GM19239 (cell line): Measurements from ENCODE around the gene NTPCR.
"Not testable (repeated sequence)": the region's sequence is repeated elsewhere in the genome, so short reads cannot be mapped to it uniquely, and the experiment has no call there.

Experiments used
- DNase-seq: peaks from one replicate; pipeline ENCODE4 v3.0.0; 2011; ENCODE audit warnings: low spot score; ENCODE audit not compliant: insufficient read length
- FAIRE-seq: peaks from 2 replicates; lab custom pipeline; 2011; peaks lifted over from hg19 to GRCh38; lab: Jason Lieb, UNC

The NTPCR gene

DNA sequence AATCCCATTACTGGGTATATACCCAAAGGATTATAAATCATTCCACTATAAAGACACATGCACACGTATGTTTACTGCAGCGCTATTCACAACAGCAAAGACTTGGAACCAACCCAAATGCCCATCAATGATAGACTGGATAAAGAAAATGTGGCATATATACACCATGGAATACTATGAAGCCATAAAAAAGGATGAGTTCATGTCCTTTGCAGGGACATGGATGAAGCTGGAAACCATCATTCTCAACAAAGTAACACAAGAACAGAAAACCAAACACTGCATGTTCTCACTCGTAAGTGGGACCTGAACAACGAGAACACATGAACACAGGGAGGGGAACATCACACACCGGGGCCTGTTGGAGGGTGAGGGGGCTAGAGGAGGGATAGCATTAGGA, 53.2 kb downstream of the NTPCR start:
- not testable (repeated sequence) for DNase-seq, FAIRE-seq

GRCh38 chr1:233004451-233004850, 54.0 kb downstream of the NTPCR start:
- FAIRE-seq (no peak), DNase-seq (no peak)

DNA sequence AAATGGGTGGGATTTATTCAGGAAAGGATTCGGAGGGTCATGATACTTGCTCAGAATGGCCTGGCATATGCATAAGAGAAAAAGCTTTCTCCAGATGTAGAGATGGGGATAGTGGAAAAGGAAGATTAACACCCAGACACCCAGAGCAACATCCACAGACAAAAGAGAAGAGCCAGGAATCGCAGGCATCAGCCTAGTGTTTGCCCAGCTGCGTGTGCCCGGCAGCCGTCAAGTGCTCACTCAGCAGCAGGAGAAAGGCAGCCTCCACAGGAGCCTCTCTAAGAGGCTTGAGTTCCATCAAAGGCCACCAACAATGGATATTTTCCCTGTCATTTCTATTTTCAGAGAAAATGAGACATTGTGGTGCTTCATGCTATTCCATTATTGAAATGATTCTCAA, 54.7 kb downstream of the NTPCR start:
- FAIRE-seq: no peak

GRCh38 chr1:233005703-233006102, 55.3 kb downstream of the NTPCR start:
- no peak for FAIRE-seq
- DNase-seq: no peak

More for the DNA sequence above, 54.7 kb downstream of the NTPCR start:
- DNase-seq: no peak

DNA sequence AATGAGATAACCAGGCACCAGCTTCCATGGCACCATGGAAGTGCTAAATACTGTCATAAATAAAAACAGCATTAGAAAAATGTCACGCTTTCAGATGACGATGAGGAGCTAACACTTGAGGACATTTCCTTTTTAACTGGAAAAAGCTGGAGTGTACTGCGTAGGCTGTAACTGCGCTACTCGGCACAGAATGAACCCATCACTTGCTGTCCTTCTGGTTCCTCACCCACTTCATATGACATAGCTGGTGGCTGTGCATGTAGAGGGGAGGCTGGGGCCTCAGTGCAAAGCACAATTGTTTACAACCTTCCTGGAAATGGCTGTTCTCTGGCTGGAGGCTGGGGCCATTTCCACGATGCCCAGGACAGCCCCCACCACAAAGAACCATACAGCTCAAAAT, 55.7 kb downstream of the NTPCR start:
- FAIRE-seq: no peak
- no peak for DNase-seq

- DNase-seq (no peak), FAIRE-seq (no peak)
These were observed 56.1 kb downstream of the NTPCR start for GRCh38 chr1:233006541-233006973.

DNA sequence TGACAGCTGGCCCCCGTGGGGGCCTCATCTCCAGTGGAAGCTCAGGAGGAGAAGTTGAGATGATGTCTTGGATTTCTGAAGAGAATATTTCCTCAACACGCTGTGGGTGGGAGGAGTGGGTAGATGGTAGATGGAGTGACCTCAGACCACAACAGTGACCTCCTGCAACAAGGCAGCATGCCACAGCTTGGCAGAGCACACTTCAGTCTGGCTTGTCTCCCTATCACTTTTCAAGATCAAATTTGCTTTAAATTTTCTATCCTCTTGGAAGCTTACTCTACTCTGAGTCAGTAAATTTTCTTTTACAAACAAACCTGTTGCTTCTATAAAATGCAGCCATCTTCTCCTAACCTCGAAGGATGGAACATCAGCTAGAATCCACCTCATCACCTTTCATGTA, 59.7 kb downstream of the NTPCR start:
- no peak for FAIRE-seq

DNA sequence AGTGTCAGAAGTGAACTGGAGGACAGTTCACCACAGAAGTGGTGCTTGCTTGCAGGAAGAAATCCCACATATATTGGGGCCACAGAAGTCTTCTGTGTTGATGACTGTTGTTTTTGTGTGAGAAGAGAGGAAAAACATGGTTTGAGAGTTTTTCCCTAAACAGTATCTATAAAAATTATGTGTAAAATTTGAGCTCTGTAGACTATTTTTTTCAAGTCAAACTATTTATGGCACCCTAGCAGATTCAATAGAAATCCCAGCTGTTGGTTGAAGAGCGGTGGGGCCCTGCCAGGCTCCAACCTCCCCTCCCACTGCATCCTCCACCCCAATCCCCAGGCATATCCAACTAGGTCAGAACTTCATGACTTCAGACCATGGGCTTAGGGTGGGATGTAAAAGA, 61.6 kb downstream of the NTPCR start:
- no peak for DNase-seq
- FAIRE-seq: no peak

More for the DNA sequence above, 59.7 kb downstream of the NTPCR start:
- no peak for DNase-seq

DNA sequence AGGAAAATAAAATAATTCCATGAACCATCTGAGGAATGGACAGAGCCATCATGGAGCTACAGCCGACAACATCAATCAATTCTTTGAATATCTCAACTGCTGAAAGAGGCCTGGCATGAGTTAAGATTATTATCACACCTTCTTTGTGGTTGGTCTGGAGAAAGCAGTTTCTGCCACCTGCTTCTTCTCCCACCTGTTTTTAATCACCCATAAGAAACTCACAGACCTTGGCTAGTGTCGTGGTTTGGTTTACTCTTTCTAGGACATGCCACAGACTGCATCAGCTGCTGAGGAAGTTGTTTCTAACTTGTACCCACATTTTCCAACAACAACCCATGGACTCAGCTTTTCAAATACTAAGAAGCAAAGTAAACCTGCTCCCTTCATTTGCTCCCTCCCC, 65.6 kb downstream of the NTPCR start:
- DNase-seq (no peak), FAIRE-seq (no peak)

DNA sequence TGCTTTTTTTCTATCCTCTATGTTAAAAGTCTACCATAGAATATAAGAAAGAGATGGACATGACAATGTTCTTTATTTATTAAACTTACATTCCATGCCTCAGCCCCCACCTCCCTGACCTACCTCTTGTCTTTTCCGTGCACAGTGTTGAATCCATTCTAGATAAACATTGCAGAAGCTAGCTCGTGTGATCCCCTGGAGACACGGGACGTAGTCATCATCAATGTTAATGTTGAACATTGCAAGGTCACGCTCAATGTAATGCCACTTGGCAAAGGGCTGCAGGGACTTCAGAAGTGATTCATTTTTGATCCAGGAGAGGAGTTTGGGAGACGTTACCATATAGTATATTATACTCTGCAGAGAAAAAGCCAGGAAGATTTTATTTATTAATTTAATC, 66.4 kb downstream of the NTPCR start:
- DNase-seq (no peak), FAIRE-seq (no peak)

- DNase-seq (no peak), FAIRE-seq (no peak)
These were observed 68.7 kb downstream of the NTPCR start for GRCh38 chr1:233019083-233019482.

GRCh38 chr1:233019778-233020325, 69.4 kb downstream of the NTPCR start:
- DNase-seq: no peak
- no peak for FAIRE-seq

GRCh38 chr1:233020426-233020825, 70.0 kb downstream of the NTPCR start:
- FAIRE-seq: no peak
- no peak for DNase-seq

DNA sequence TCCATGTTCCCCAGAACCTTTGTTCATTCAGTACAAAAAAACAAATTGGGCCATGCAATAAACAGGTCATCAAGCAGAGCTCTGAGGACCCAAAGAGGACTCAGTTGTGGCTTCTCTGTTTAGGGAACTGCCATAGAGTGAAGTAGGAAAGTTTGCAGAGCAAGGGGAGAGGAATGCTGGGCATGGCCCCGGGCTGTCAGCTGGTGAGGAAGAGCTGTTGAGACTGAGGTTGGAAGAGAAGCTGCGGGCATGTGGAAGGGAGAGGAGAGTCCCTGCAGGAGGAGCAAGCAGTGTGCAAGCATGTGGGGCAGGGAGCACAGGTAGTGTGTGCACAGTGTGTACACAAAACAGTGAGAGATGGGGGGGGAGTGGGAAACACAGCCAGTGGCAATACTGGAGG, 71.8 kb downstream of the NTPCR start:
- DNase-seq (no peak), FAIRE-seq (no peak)

- FAIRE-seq (no peak), DNase-seq (no peak)
These were observed 73.8 kb downstream of the NTPCR start for GRCh38 chr1:233024199-233024598.

DNA sequence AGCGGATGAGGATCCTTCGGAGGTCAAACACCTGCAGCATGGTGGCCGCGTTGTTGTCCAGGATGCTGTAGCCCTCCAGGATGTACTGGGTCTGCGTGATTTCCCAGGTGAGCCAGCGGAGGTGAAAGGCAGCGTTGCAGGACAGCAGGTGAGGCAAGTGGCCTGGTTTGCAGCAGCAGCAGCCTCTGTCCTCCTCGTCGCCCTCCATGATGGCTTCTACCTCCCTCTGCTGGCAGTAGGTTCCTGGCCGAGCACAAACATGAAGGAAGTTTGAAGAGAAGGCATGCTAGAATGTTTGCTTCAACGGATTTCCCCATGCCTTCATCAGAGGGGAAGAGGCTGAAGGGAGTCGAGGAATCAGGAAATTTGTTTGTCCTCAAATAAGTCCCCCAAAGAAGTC, 74.7 kb downstream of the NTPCR start:
- DNase-seq (no peak), FAIRE-seq (no peak)

- no peak for FAIRE-seq
- DNase-seq: no peak
These were observed 75.2 kb downstream of the NTPCR start for GRCh38 chr1:233025567-233025966.

GRCh38 chr1:233027046-233027445, 76.6 kb downstream of the NTPCR start:
- DNase-seq (no peak), FAIRE-seq (no peak)

GRCh38 chr1:233031521-233031920, 81.1 kb downstream of the NTPCR start:
- DNase-seq (no peak), FAIRE-seq (no peak)

GRCh38 chr1:233032916-233033315, 82.5 kb downstream of the NTPCR start:
- DNase-seq (no peak), FAIRE-seq (no peak)

GRCh38 chr1:233033361-233033760, 83.0 kb downstream of the NTPCR start:
- FAIRE-seq (no peak), DNase-seq (no peak)
